ENCODE data around the gene PTER. TPM values are rescaled to one million over a fixed set of nuclear protein-coding genes. Genes with fewer than 3 reads are reported as not detected.

Gene PTER
- total and polyA plus RNA-seq, 2 experiments from 2014 or later, result 3.3 to 5.3 TPM

DNA sequence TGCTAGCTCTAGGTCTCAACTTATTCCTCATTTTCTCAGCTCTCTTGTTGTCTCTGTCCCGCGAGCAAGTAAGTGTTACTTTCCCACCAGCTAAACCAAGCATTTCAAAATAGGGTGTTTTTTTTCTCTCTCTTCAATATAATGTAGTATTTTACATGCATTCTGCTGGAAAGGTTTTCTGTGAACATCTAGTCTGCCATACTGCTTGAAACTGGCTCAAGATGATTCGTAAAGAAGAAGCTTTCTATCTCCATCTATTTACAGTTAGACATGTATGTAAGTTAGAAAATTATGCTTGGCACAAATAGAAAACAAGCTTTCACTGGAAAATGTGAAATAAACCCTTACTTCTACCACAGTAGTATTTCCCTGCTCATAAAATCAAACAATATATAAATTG, 53.7 kb downstream of the PTER start:
- no peak for DNase-seq (ENCODE audit: low read depth in 1 of 2, low spot score in 1 of 2)
- Histone ChIP-seq H3K4me1 (ENCODE audit: low read depth) (peaks cover 14% of the 10 kb centered on the region), H3K36me3 (no peaks in the 10 kb centered on the region), H3K27ac (no peak overlapping the region), H3K27me3 (no peaks in the 10 kb centered on the region), H3K9me3 (ENCODE audit: low read depth) (no peaks in the 10 kb centered on the region), H3K4me3 (no peak overlapping the region)
- no peak for TF ChIP-seq CTCF (IDR thresholded peaks at IDR 0.05; ENCODE audit: low read depth, low read length)

DNA sequence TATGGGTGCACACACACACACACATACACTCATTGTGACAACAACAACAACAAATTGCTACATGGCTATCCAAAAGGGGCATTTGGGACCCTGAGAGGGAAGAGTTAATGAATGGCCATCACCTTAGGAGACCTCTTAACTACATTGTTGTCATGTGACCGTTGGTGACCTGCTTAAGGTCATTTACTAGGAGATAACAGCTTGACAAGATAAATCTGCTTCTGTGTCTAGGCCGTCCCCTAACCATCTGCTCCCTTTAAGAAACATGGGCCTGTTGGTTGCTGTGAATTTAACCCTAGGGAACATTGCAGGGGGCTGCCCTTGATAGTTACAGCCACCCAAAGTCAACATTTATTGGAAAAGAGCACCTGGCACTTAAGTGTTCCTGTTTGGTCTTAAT, 55.1 kb downstream of the PTER start:
- no peak for TF ChIP-seq CTCF (IDR thresholded peaks at IDR 0.05; ENCODE audit: low read depth, low read length)

GRCh38 chr10:16493884-16494536, 57.2 kb downstream of the PTER start:
- DNase-seq (ENCODE audit: low read depth in 1 of 2, low spot score in 1 of 2), result no peak
- Histone ChIP-seq H3K4me1 (ENCODE audit: low read depth) (peaks cover 14% of the 10 kb centered on the region), H3K4me3 (no peak overlapping the region), H3K27ac (no peak overlapping the region), H3K36me3 (no peaks in the 10 kb centered on the region), H3K27me3 (no peaks in the 10 kb centered on the region), H3K9me3 (ENCODE audit: low read depth) (no peaks in the 10 kb centered on the region)
- no peak for TF ChIP-seq CTCF (IDR thresholded peaks at IDR 0.05; ENCODE audit: low read depth, low read length)

More for the DNA sequence above, 55.1 kb downstream of the PTER start:
- H3K27ac ChIP-seq, result peak overlapping the region; percentile 33
- H3K4me3 ChIP-seq, result no peak overlapping the region
- H3K27me3 ChIP-seq, result no peaks in the 10 kb centered on the region
- DNase-seq (ENCODE audit: low read depth in 1 of 2, low spot score in 1 of 2), result no peak
- no peaks in the 10 kb centered on the region for H3K36me3 ChIP-seq
- no peaks in the 10 kb centered on the region for H3K9me3 ChIP-seq (ENCODE audit: low read depth)
- peaks cover 14% of the 10 kb centered on the region for H3K4me1 ChIP-seq (ENCODE audit: low read depth)

GRCh38 chr10:16497911-16498310, 61.1 kb downstream of the PTER start:
- H3K9me3 ChIP-seq (ENCODE audit: low read depth), result no peaks in the 10 kb centered on the region
- no peaks in the 10 kb centered on the region for H3K36me3 ChIP-seq
- no peak overlapping the region for H3K4me3 ChIP-seq
- TF ChIP-seq CTCF (IDR thresholded peaks at IDR 0.05; ENCODE audit: low read depth, low read length), result no peak
- H3K27me3 ChIP-seq, result no peaks in the 10 kb centered on the region
- DNase-seq (ENCODE audit: low read depth in 1 of 2, low spot score in 1 of 2), result no peak
- no peak overlapping the region for H3K27ac ChIP-seq
- no peaks in the 10 kb centered on the region for H3K4me1 ChIP-seq (ENCODE audit: low read depth)

GRCh38 chr10:16505161-16505560, 68.4 kb downstream of the PTER start:
- H3K4me3 ChIP-seq, result no peak overlapping the region
- no peaks in the 10 kb centered on the region for H3K9me3 ChIP-seq (ENCODE audit: low read depth)
- no peaks in the 10 kb centered on the region for H3K27me3 ChIP-seq
- no peak overlapping the region for H3K27ac ChIP-seq
- no peak for TF ChIP-seq CTCF (IDR thresholded peaks at IDR 0.05; ENCODE audit: low read depth, low read length)
- H3K4me1 ChIP-seq (ENCODE audit: low read depth), result peaks cover 5% of the 10 kb centered on the region
- DNase-seq (ENCODE audit: low read depth in 1 of 2, low spot score in 1 of 2), result no peak
- no peaks in the 10 kb centered on the region for H3K36me3 ChIP-seq
